Fibroblast of lung (primary cell): ENCODE results near the gene APBA1.

Experiments used
- CTCF ChIP-seq, 2 donors: IDR thresholded peaks in 1 of 2; conservative IDR thresholded peaks in 1 of 2; 1 replicate in 1 of 2; 2 replicates in 1 of 2; pipeline ENCODE4 v1.5.1; 2011 to 2012; ENCODE audit warnings: low read length in 2 of 2, control low read depth in 1 of 2, inconsistent platforms in 1 of 2, low read depth in 1 of 2, mild to moderate bottlenecking in 1 of 2
- EZH2 ChIP-seq: IDR thresholded peaks from 2 replicates; pipeline ENCODE4 v1.5.1; 2012; ENCODE audit warnings: low read length, control low read depth, mild to moderate bottlenecking; ENCODE audit errors: missing control alignments

GRCh38 chr9:69428017-69428785, 244.0 kb downstream of the APBA1 start:
- TF ChIP-seq CTCF (conservative IDR thresholded peaks at IDR 0.05 in 1 of 2, IDR thresholded peaks at IDR 0.05 in 1 of 2; ENCODE audit: low read depth in 1 of 2, low read length in 2 of 2) (no peak), EZH2 (no peak)
